GM19043 (cell line): ENCODE data around the gene PPP1R15B.
A peak's percentile ranks its signal among the peaks of the same experiment; 100 is the strongest.

ENCODE experiments used
- ATAC-seq: cut with Tn5 transposase; IDR thresholded peaks from one replicate; pipeline ENCODE4 v1.9.1; 2021; ENCODE audit warnings: low read depth; ENCODE audit not compliant: unreplicated experiment

PPP1R15B gene

DNA sequence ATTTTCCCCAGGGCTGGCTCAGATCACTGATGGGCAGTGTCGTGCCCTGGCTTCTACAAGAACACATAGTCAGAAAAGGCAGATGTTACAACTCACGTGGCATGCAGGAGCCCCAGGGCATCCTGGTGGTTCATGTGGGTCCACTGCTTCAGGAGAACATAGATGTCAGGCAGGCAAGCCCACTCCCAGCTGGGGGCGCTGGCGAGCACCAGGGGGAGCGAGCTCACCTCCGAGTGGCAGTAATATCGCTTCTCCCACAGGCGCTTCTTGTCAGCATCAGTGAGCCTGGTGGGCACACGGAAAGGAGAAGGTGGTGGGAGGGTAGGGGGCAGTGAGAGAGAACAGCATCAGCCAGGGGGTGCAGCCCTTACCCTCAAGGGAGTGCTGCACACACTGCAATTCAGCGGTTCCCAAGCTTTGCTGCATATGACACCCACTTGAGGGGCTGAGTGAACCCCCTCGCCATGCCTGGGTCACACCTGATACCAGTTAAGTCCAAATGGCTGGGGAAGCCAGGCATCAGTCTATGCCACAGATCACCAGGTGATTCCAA is 34.3 kb upstream of the PPP1R15B start:
- peak; percentile 19 for ATAC-seq

DNA sequence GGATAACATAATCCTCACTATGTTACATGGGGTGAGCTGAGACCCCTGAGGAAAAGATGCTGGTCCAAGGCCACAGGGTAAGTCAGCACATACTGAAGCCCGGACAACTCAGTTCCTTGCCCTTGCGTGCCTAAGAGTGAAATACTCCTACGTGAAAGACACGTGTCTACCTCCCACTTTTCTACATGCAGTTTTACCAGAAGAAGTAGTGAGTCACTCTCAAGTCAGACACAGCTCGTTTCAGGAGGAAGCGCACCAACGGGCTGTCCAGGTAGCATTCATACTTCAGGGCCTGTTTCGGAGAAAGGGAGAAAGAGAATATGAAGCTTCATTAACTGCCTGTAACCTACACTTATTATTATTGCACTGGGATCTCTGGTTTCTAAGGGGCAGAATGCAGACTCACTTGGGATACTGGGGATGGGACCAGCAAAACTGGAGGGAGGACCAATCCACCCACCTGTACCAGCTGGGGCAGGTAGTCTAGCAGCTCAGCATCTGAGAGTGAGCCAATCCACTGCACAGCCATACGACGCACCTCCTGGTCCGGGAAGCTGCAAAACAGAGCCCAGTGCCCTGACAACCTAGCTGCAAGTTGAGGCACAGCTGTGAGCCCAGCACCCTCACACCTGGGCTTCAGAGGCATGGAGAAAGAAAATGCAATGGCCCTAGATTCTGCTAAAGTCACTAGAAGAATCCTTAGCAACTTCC is 32.4 kb upstream of the PPP1R15B start:
- no peak for ATAC-seq

DNA sequence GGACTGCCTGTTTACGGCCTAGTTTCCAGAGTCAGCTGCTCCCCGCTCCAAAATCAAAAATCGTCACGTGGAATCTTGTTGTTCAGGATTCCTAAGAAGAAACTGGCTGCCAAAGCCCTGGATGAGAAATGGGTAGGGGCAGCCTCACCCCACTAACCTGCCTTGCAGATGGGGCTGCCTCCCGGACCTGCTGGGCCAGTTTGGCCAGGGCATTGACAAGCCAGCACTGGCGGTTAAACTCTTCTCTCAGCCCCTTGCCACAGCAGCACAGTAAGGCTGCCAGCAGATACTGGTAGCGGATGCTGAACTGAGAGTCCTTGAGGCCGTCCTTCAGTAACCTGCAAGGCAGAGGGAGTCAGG is 31.6 kb upstream of the PPP1R15B start:
- no peak for ATAC-seq

DNA sequence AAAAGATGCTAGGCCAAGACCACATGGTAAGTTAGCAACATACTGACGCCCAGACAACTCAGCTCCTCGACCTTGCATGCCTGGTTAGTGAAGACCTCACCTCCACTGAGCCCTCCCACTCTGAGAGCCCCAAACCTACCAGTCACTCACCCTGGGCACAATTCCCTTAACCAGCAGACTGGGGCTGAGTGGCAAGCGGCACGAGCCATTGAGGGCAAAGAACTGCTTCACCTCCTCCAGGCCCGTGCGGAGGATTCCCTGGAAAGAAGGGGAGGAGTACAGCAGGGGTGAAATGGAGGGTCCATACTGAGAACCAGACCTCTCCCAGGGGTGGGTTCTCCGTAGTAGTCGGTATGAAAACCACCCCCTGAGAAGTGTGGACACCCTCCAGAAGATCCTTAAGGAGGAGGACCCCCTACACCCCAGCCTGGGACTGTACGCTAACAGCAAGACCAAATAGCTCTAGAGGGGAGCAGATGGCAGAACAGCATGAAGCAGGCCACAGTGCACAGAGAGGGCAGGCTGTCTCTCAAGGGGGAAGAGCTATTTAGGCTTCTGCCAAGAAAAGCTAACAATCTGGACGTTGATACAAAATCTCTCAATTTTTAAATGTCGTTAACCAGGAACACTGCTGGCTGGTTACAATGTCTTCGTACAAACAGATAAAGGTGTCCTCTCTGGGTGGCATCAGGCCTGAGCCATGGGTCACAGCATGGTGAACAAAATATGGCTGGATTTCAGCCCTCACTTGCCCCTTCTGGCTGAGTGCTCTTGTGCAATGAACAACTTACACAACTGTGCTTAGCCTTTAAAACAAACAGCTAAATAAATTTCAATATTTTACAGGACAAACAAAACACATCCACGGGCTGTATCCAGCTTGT is 31.0 kb upstream of the PPP1R15B start:
- ATAC-seq = no peak

DNA sequence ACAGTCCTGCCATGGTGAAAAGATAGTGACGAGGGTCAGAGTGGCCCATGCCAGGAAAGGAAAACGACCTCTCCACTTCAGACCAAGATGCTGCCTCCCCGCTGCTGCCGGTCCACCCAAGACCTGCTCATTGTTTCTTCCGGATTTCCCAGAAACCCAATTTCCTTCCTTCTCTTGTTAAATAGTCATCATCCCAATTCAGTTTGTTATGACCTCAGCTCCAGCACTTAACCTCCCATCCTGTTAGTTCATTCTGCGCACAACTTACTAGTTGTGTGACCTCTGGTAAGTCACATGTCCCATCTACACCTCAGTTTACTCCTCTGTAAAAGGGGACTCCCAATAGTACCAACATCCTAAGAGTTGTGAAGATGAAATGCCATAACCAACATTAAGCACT is 29.9 kb upstream of the PPP1R15B start:
- ATAC-seq = no peak

DNA sequence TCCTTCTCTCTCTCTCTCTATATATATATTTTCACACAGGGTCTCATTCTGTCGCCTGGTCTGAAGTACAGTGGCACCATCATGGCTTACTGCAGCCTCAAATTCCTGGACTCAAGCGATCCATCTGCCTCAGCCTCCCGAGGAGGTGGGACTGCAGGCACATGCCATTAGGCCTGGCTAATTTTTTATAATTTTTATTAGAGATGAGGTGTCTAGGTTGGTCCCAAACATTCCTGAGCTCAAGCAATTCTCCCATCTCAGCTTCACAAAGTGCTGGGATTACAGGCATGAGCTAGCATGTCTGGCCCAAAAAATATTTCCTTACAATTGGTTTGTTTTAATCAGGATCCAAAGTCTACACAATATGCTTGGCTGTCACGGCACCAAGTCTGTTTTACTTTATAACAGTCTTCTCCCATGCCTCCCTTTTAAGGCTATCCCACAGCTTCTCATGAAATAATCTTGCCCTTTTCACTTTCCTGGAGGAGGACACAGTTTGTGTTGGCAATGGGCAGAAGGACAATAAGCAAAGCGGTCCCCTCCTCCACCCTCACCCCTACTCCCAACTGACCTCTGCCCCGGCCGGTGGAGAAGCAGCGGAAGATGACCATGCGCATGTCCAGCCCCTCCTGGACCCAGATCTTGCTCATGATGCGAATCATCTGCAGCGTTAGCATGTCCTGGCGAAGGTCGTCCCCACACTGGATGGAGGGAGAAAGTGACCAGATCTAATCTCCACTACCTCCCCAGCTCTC is 28.2 kb upstream of the PPP1R15B start:
- ATAC-seq = no peak

DNA sequence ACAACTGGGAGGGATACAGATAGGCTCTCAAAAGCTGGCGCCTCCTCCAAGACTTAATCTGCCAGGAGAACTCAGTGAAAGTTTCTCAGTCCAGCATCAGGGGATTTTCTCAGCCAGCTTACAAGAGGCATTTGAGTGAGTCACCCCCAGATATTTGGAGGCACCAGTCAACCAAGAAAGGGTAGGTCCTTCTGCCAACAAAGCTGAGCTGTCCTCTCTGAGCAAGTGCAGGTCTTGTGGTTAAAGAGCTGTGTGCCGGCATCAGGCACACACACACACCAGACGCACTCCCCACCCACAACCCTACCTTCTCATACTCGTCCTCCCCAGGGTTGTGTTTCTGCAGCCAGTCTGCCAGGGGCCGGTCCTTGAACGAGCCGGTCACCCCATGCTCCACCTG is 27.0 kb upstream of the PPP1R15B start:
- no peak for ATAC-seq

DNA sequence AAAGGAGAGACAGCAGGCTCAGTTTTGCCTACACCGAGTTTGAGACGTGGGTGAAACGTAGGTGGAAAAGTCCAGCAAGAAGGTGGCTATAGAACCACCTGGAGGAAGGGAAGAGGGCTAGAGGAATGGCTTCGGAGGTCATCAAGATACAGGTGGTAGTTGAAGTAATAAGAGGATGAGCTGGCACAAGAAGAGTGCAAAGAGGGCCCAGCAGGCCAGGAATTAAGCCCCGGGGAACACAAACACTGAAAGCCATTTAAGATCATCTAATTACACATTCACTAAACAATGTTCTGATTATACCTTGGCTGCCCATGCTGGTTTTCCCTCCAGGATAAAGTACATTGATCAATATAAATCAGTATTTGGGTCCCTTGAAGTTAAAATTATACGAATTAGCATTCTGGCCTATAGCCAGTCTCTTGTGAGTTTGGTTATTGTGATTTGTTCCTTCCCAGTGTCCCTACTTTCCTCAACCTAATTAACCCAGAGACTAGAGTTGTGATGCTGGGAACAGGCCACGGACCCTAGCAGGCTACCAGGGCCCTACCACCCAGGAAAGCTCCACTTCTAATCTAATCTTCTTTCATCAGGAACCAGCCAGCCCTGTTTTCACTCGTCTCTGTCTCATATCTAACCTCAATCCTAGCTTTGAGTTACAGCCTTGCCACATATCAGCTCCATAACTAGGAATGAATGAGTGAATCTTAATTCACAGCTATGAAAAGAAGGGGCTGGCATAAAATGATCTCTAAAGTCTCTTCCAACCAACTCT is 26.4 kb upstream of the PPP1R15B start:
- no peak for ATAC-seq

DNA sequence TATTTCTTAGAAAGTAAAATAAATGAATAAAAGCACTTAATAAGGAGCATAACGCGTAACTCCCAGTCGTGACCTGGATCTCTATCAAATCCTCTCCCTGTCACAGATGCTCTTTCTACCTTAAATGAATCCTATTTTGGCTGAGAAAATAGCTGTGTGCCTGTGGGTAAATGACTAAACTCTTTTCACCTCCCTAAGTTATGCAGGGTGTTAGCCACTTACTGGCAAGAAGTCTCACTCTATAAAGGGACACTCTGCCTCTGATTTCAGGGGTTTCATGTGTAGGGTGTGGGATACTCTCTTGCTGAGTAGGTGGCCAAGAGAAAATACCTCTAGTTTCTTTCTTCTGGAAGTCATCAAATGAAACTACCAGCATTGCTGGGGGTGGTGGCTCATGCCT is 24.3 kb upstream of the PPP1R15B start:
- no peak for ATAC-seq

DNA sequence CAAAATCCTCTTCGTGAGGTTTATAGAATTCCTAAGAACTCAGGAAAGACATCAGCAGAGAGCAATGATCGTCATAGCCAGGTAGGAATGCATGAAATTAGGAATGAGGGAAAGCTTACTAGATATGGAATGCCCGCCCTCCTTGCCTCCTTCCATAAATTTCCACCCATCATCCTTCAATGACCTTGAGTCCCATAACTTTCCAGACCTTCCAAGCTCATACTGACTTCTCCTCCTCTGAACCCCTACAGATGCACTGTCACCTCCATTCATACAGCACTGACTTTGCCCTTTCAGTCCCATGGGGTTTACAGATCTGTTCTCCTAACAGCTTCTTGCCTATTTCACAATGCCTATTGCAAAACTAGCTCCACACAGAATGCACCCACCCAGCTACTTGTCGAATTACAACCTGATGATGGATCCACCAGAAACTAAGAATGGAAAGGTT is 23.8 kb upstream of the PPP1R15B start:
- no peak for ATAC-seq

DNA sequence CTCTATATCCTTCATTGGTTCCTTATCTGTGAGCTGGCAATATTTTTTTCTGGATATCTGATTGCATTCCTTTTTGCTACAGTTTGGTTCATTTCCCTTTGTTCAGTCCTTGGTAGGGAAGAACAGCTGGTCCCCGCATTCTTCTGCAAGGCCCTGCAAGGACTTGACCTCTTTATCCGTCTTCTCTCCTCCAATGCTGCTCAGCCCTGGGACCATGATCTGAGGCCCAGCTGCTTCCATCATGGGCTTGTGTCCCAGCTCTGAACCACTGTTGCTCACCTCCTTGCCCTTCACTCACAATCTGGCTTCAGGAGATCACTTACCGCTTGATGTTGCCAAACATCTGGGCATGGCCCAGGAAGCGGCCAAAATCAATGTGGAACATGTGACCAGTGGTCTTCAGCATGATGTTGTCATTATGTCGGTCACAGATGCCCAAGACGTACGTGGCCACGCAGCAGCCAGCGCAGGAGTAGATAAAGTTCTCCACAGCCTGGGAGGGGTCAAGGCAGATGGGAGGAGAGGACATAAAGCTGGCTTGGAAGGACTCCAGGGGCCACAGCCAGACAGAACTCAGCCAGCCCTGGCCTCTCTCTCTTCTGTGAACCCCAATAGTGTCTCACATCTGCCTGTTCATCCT is 22.6 kb upstream of the PPP1R15B start:
- ATAC-seq = no peak

DNA sequence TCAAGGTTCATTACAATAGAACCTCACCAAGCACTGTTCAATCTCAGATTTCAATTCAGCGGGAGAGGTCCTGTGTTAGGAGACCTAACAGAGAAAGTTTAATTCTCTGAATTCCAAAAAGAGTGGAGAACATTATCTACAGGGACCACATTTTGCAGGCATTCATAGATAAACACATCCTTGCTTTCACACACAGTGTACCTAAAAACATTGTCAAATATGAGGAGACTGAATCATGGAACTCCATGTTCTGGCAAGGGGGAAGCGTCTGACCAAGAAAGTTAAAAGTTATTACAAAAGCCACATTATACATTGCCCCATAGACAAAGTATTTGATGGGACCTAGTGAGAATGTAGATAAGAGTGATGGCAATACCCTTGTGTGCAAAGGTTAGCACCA is 21.1 kb upstream of the PPP1R15B start:
- no peak for ATAC-seq

DNA sequence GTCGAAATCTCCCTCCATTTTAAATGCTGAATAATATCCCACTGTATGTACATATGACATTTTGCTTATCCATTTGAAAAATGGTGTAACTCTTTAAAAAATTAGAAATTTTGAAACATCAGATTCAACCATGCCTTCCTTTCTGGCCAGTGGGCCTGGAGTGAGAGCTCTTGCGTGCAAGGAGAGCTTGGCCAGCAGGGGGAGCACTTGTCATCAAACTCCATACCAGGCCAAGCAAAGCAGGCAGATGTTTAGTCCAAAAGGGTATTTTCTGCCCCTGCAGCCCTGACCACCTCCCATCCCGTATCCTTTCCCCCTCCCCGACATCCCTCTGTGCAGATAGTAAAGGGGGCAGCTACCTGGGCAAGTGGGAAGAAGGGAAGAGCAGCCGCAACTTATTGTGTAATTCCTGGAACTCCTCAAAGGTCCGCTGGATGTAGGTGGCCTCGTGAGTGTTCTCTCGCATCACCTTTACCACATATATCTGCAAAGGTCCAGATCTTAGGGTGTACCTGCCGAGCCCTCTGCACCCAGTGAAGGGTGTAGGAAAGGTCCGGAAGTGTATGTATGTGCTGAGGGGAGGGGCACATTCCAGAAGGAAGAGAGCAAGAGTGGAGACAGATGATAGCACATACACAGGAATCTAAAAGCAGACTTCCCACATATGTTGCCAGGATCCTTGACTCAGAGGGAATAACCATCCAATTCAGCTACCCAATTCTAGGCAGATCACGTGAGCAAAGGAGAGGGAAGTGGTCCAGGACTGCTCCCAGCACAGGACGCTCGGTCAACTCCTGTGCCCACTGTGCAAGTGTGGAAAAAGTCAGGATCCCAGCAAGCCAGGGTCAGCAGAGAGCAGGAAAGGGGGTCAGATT is 19.9 kb upstream of the PPP1R15B start:
- no peak for ATAC-seq

DNA sequence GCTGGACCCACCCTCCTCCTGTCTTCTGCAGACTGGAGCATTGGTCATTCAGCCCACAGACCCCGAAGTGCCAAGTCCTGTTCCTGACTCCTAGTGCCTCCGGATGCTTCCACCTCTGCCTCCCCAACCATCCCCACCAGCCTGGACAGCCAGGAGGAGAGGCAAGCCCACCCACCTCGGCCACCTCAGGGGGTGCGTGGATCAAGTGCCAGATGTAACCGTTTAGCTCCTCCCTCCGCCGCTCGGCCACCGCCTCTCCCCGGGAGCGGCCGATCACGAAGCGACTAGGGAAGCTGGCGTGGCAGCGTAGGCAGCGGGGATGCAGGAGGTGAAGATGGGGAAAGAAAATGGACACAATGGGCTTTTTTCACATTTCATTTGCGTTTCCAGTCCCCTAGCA is 18.1 kb upstream of the PPP1R15B start:
- no peak for ATAC-seq

DNA sequence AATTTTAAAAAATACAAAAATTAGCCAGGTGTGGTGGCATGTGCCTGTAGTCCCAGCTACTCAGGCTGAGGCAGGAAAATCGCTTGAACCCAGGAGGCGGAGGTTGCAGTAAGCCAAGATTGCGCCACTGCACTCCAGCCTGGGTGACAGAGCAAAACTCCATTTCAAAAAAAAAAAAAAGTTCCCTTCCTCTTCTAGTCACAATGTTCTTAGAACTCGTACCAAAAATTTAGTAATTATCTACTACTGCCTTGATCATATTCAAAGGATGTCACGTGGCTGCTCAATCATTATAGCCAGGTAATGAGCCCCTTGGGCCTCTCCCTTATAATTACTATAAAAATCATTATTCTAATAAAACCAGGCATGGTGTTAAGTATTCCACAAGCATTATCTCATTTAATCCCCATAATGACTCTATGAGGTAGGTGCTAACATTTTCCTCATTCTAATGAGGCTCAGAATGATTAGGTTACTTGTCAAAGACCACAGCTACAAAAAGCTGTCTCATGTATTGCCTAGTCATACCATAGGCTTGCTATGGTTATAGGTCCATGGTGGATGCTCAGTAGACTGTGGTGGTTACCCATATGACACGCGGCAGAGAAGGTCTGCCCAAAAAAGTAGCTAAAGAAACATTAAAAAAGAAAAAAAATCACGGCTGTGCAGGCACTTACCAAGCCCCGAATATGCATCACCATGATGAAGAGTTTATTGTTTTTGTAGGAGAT is 15.5 kb upstream of the PPP1R15B start:
- no peak for ATAC-seq

DNA sequence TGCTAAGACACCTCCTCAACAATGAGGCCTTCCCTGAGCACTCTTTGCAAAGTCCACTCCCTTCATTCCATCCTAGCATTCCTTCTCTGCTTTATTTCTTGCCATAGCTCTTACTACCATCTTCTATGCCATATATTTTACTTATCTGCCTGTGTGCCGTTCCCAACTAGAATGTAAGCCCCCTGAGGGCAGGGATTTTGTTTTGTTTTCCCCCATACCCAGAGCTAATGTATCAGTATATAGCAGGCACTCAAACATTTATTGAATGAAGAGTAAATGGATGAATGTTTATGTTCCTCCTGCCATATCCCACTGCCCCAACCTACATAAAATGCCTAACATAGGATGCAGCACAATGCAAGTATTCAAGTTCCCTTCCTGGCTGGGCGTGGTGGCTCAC is 14.9 kb upstream of the PPP1R15B start:
- no peak for ATAC-seq

DNA sequence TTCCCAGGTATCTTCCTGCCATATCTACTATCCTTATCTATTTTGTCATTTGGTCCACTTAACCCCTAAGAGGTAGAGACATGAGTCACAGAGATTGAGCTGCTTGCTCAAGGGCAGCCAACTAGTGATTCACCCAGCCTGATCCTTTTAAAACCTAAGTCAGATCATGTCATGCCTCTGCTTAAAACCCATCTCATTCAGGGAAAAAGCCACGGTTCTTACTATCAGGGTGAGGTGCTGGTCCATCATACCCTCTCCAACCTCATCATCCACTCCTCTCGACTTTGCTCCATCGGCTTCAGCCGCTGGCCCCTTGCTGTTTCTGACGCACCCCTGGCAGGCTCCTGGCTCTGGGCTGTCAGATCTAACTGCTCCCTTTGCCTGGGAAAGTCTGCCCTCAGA is 14.4 kb upstream of the PPP1R15B start:
- no peak for ATAC-seq

DNA sequence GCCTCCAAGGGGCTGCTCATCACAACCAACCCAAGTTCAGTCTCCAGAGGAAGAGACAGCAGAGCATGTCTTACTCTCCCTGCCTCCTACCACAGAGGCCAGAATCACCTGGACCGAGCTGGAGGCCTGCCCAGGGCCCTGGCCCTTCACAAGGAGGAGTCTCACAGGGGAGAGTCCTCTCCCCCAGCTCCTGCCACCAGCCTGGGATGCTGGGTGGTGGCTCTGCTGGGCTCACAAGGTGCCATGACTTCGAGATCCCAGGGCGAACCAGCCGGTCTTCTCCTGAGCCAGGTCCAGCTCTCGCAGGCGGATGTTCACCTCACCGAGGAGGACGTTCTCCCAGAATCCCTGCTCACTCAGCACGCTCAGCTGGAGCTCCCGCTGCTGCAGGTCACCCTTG is 13.0 kb upstream of the PPP1R15B start:
- no peak for ATAC-seq
